ENCODE measurements around the gene SLC35G6.

DNA sequence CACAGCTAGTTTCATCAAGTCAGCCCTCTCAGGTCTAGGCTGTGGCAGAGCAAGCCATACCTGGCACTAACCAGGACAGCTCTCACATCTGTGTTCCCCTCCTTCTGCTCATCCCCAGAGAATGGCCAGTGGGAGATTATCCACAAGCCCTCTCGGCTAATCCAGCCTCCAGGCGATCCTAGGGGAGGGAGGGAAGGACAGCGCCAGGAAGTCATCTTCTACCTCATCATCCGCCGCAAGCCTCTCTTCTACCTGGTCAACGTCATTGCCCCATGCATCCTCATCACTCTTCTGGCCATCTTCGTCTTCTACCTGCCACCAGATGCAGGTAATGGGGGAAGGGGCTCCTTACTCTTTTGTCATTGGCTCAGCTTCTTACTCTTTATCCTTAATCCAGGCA is 32.8 kb upstream of the SLC35G6 start:
- no peak for TF ChIP-seq CTCF (IDR thresholded peaks at IDR 0.05)
- TF ChIP-seq POLR2A (IDR thresholded peaks at IDR 0.05), result no peak
- no peak for TF ChIP-seq EP300 (IDR thresholded peaks at IDR 0.05; ENCODE audit: low read depth)
